ENCODE data around the gene TSPOAP1. TPM values are rescaled to one million over a fixed set of nuclear protein-coding genes. Genes with fewer than 3 reads are reported as not detected.
A peak's percentile ranks its signal among the peaks of the same experiment; 100 is the strongest.

Gene TSPOAP1
- total and polyA plus RNA-seq, 4 donors = 22.6 to 123 (median 69.7) TPM

- H3K9me3 ChIP-seq (ENCODE audit: control insufficient read depth, insufficient read depth, low read length) = no peaks in the 10 kb centered on the region
- no peak overlapping the region for H3K4me3 ChIP-seq (ENCODE audit: low read depth, low read length)
- peaks cover 3% of the 10 kb centered on the region for H3K27me3 ChIP-seq (ENCODE audit: control insufficient read depth, insufficient read depth, low read length)
- H3K4me1 ChIP-seq (ENCODE audit: control insufficient read depth, insufficient read depth, low read length) = peaks cover 21% of the 10 kb centered on the region
- WGBS (ENCODE audit: insufficient coverage) = 81% methylated on average over 5 of the region's 10 CpGs
- no peak for DNase-seq (ENCODE audit: low read depth in 4 of 6, low spot score in 6 of 6)
- H3K27ac ChIP-seq (ENCODE audit: low read depth, low read length) = no peak overlapping the region
- H3K36me3 ChIP-seq (ENCODE audit: control insufficient read depth, insufficient read depth, low read length) = peaks cover 7% of the 10 kb centered on the region
Observed at GRCh38 chr17:58335061-58335731, 6.6 kb upstream of the TSPOAP1 start.

GRCh38 chr17:58334661-58335060 is 6.1 kb upstream of the TSPOAP1 start:
- H3K4me1 ChIP-seq (ENCODE audit: control insufficient read depth, insufficient read depth, low read length) = peaks cover 21% of the 10 kb centered on the region
- H3K9me3 ChIP-seq (ENCODE audit: control insufficient read depth, insufficient read depth, low read length) = no peaks in the 10 kb centered on the region
- no peak for DNase-seq (ENCODE audit: low read depth in 4 of 6, low spot score in 6 of 6)
- no peak overlapping the region for H3K4me3 ChIP-seq (ENCODE audit: low read depth, low read length)
- H3K36me3 ChIP-seq (ENCODE audit: control insufficient read depth, insufficient read depth, low read length) = peaks cover 7% of the 10 kb centered on the region
- peaks cover 3% of the 10 kb centered on the region for H3K27me3 ChIP-seq (ENCODE audit: control insufficient read depth, insufficient read depth, low read length)
- no peak overlapping the region for H3K27ac ChIP-seq (ENCODE audit: low read depth, low read length)
- WGBS (ENCODE audit: insufficient coverage) = 95% methylated on average over 8 of the region's 9 CpGs

GRCh38 chr17:58334256-58334655 is 5.7 kb upstream of the TSPOAP1 start:
- H3K4me3 ChIP-seq (ENCODE audit: low read depth, low read length) = no peak overlapping the region
- DNase-seq (ENCODE audit: low read depth in 4 of 6, low spot score in 6 of 6) = no peak
- WGBS (ENCODE audit: insufficient coverage) = 85% methylated on average over 5 of the region's 5 CpGs
- peaks cover 25% of the 10 kb centered on the region for H3K4me1 ChIP-seq (ENCODE audit: control insufficient read depth, insufficient read depth, low read length)
- peaks cover 3% of the 10 kb centered on the region for H3K27me3 ChIP-seq (ENCODE audit: control insufficient read depth, insufficient read depth, low read length)
- H3K27ac ChIP-seq (ENCODE audit: low read depth, low read length) = no peak overlapping the region
- no peaks in the 10 kb centered on the region for H3K9me3 ChIP-seq (ENCODE audit: control insufficient read depth, insufficient read depth, low read length)
- peaks cover 7% of the 10 kb centered on the region for H3K36me3 ChIP-seq (ENCODE audit: control insufficient read depth, insufficient read depth, low read length)

- Histone ChIP-seq H3K27me3 (ENCODE audit: control insufficient read depth, insufficient read depth, low read length) (peaks cover 3% of the 10 kb centered on the region), H3K4me1 (ENCODE audit: control insufficient read depth, insufficient read depth, low read length) (peaks cover 30% of the 10 kb centered on the region), H3K36me3 (ENCODE audit: control insufficient read depth, insufficient read depth, low read length) (peaks cover 7% of the 10 kb centered on the region), H3K9me3 (ENCODE audit: control insufficient read depth, insufficient read depth, low read length) (no peaks in the 10 kb centered on the region), H3K4me3 (ENCODE audit: low read depth, low read length) (no peak overlapping the region), H3K27ac (ENCODE audit: low read depth, low read length) (no peak overlapping the region)
- WGBS (ENCODE audit: insufficient coverage) = 78% methylated on average over 4 of the region's 6 CpGs
- DNase-seq (ENCODE audit: low read depth in 4 of 6, low spot score in 6 of 6) = no peak
Observed at GRCh38 chr17:58333736-58334207, 5.2 kb upstream of the TSPOAP1 start.

GRCh38 chr17:58332778-58333735 is 4.5 kb upstream of the TSPOAP1 start:
- no peak overlapping the region for H3K27ac ChIP-seq (ENCODE audit: low read depth, low read length)
- peaks cover 33% of the 10 kb centered on the region for H3K4me1 ChIP-seq (ENCODE audit: control insufficient read depth, insufficient read depth, low read length)
- no peak for DNase-seq (ENCODE audit: low read depth in 4 of 6, low spot score in 6 of 6)
- peaks cover 3% of the 10 kb centered on the region for H3K27me3 ChIP-seq (ENCODE audit: control insufficient read depth, insufficient read depth, low read length)
- WGBS (ENCODE audit: insufficient coverage) = 91% methylated on average over 11 of the region's 21 CpGs
- H3K36me3 ChIP-seq (ENCODE audit: control insufficient read depth, insufficient read depth, low read length) = peaks cover 5% of the 10 kb centered on the region
- H3K4me3 ChIP-seq (ENCODE audit: low read depth, low read length) = no peak overlapping the region
- H3K9me3 ChIP-seq (ENCODE audit: control insufficient read depth, insufficient read depth, low read length) = no peaks in the 10 kb centered on the region

GRCh38 chr17:58331815-58332777 is 3.5 kb upstream of the TSPOAP1 start:
- Histone ChIP-seq H3K9me3 (ENCODE audit: control insufficient read depth, insufficient read depth, low read length) (no peaks in the 10 kb centered on the region), H3K27ac (ENCODE audit: low read depth, low read length) (no peak overlapping the region), H3K27me3 (ENCODE audit: control insufficient read depth, insufficient read depth, low read length) (peaks cover 3% of the 10 kb centered on the region), H3K4me3 (ENCODE audit: low read depth, low read length) (peak overlapping the region; percentile 16), H3K4me1 (ENCODE audit: control insufficient read depth, insufficient read depth, low read length) (peaks cover 38% of the 10 kb centered on the region), H3K36me3 (ENCODE audit: control insufficient read depth, insufficient read depth, low read length) (peaks cover 7% of the 10 kb centered on the region)
- WGBS (ENCODE audit: insufficient coverage) = 87% methylated on average over 23 of the region's 31 CpGs
- DNase-seq (ENCODE audit: low read depth in 4 of 6, low spot score in 6 of 6) = no peak

- H3K27ac ChIP-seq (ENCODE audit: low read depth, low read length) = no peak overlapping the region
- H3K4me3 ChIP-seq (ENCODE audit: low read depth, low read length) = peak overlapping the region; percentile 16
- H3K4me1 ChIP-seq (ENCODE audit: control insufficient read depth, insufficient read depth, low read length) = peaks cover 43% of the 10 kb centered on the region
Observed at GRCh38 chr17:58330997-58331814, 2.6 kb upstream of the TSPOAP1 start.

GRCh38 chr17:58330538-58330996 is 2.0 kb upstream of the TSPOAP1 start:
- Histone ChIP-seq H3K27me3 (ENCODE audit: control insufficient read depth, insufficient read depth, low read length) (no peaks in the 10 kb centered on the region), H3K4me1 (ENCODE audit: control insufficient read depth, insufficient read depth, low read length) (peaks cover 48% of the 10 kb centered on the region), H3K36me3 (ENCODE audit: control insufficient read depth, insufficient read depth, low read length) (peaks cover 10% of the 10 kb centered on the region), H3K27ac (ENCODE audit: low read depth, low read length) (no peak overlapping the region), H3K9me3 (ENCODE audit: control insufficient read depth, insufficient read depth, low read length) (no peaks in the 10 kb centered on the region), H3K4me3 (ENCODE audit: low read depth, low read length) (no peak overlapping the region)
- DNase-seq (ENCODE audit: low read depth in 4 of 6, low spot score in 6 of 6) = no peak
- 80% methylated on average over 8 of the region's 10 CpGs for whole genome bisulfite sequencing (ENCODE audit: insufficient coverage)

More at GRCh38 chr17:58330997-58331814, 2.6 kb upstream of the TSPOAP1 start:
- no peak for DNase-seq (ENCODE audit: low read depth in 4 of 6, low spot score in 6 of 6)
- H3K9me3 ChIP-seq (ENCODE audit: control insufficient read depth, insufficient read depth, low read length) = no peaks in the 10 kb centered on the region
- no peaks in the 10 kb centered on the region for H3K27me3 ChIP-seq (ENCODE audit: control insufficient read depth, insufficient read depth, low read length)
- WGBS (ENCODE audit: insufficient coverage) = 79% methylated on average over 12 of the region's 23 CpGs
- H3K36me3 ChIP-seq (ENCODE audit: control insufficient read depth, insufficient read depth, low read length) = peaks cover 7% of the 10 kb centered on the region

Data from spinal cord (tissue), 10 donors.